GM19193 (cell line): ENCODE data around the gene RNASEH1.

Experiments
- POLR2A ChIP-seq: IDR thresholded peaks from 4 replicates; pipeline ENCODE4 v1.6.1; 2011; ENCODE audit not compliant: insufficient read depth, insufficient read length; ENCODE audit errors: extremely low read depth

Gene RNASEH1

DNA sequence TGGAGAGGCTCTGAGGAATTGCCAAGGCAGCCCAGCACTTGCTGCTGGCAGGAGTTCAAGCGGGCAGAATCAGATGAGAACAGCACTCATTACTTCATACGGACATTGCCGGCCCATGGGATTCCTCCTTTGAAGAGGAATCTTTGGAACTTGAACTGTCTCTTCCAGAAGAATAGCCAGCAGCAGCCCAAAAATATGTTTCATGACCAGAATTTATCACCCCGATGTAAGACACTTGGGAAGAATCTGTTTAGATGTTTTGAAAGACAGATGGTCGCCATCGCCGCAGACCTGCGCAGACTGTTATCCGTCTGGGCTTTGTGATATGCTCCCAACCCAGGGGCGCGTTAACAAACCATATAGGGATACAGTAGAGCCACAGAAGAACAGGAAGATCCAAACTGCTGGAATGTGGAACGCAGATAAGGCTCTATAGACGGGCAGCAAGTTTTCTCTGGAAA lies 35.1 kb downstream of the RNASEH1 start:
- no peak for TF ChIP-seq POLR2A

DNA sequence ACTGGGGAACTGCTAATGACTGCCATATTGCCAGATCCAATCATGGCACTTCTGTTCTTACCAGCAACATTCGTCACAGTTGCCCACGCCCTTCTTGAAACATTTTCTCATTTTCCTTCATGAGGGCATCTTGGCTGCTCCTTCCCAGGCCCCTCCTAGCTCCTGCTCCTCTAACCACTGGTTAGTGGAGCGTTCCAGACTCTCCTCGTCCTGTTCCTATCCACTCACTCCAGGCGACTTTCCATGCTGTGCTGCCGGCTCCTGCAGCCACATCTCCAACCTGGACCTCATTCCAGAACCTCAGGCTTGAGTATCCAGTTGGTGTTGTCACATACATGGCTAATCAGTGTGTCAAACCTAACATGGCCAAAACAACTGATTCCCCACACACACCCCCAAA lies 37.5 kb downstream of the RNASEH1 start:
- TF ChIP-seq POLR2A = no peak

DNA sequence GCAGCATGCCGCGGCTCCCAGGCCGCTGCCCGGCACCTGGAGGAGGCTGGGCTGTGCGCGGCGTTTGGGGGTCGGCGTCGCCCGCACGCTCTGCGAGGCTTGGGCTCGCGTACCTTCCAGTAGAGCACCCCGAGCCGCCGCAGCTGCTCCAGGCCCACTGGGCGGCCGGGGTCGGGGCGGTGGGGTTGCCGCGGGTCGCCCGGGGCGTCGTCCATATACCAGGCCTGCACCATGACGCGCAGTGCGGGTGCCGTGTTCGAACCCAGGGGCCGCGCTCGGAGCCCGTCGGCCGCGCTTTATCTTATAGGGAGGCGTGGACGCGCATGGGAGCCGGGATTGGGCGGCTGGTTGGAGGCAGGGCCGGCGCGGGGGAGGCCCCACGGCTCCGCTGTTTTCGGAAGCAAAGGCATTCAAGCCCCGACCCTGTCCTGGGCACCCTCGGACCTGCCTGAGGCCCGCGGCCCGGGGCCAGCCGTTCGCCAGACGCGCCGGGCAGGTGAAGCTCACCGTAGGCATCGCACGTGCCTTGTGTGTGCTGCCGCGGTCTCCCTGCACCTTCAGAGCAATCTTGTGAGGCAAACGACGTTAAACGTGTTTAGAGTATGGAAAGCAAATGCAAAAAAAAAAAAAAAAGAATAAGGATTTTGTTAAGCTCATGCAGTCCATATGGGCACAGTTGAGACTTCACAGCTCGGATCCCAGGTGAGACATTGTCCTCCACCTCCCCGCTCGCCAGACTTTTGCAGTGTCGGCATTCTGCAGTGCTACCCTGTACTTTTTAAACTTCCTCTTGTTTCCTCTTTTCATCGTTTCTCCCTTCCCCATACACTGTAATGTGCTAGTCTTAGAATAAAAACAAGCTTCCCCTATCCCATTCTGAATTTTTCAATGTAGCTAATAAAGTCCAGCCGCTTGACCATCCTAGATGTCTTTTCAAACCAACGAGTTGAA lies 38.6 kb downstream of the RNASEH1 start, which contains the start of gene ADI1:
Gene ADI1 (minus strand): TSS at position 277 of the 951 bp plus-strand sequence. CDS start 44 bp downstream, at position 233.
- TF ChIP-seq POLR2A = peak; percentile 74

DNA sequence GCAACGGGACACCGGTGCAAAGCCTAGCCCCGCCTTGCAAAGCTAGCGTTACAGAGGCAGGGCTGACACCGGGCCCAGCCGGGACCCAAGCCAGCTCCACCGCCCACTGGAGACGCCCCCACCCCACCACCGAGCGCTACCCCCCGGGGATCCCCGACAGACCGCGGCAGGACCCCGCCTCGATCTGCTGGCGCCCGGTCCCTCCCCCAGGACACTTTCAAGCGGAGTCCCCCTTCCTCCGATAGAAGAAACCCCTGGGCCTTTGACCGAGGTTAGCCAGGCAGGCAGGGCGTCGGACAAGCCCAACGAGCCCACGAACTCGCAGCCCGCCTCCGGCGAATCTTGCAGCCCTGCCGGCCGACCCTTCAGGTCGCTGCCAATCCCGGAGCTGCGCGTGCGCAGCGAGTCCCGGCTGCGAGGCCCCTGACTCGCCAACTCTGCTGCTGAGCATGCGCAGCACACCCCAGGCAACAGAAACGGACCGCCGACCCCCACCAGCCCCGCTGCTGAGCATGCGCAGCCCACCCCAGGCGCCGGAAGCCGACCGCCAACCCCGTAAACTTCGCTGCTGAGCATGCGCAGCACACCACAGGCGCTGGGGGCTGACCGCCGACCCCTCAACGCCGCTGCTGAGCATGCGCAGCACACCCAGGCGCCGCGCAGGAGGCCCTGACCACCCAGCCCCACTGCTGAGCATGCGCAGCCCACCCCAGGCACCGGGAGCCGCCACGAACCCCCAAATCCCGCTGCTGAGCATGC lies 39.5 kb downstream of the RNASEH1 start:
- TF ChIP-seq POLR2A = peak; percentile 97

DNA sequence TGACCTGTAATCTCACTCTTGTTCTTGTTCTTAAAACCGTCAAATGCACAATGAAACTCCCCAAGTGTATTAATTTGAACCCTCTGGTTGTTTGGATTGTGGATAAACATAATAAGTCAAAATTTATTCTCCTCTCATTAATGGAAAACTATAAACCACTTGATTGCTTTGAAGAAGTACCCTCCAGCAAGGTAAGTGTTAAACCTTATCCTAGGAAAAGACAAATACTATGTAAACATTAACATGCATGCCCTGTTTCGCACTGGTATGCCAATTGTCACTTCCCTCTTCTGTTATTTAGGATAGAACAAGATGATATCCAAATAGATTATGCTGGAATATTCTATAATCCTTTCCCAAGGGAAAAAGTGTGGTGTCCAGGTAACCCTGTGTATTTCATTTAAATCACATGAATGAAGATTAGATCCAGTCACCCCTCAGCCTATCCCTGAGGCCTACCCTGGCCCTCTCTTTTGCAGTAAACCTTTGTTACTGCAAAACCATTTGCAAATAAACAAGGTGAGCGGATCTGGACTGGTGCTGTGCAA lies 40.1 kb downstream of the RNASEH1 start:
- no peak for TF ChIP-seq POLR2A

DNA sequence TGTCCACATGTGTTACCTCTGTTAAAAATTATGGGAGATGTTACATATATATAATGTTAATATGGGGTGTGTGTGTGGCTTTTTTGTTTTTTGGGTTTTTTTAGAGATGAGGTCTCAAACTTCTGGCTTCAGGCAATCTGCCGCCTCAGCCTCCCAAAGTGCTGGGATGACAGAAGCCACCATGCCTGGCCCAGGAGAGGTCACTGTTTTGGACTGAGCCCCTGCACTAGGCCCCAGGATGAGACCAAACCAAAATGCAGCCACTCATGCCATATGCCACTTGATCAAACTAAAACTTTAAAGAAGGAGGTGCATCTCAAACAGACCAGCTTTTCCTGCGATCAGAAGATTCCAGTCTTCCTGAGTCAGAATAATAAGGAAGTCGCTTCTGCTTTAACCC lies 41.3 kb downstream of the RNASEH1 start:
- TF ChIP-seq POLR2A = no peak

DNA sequence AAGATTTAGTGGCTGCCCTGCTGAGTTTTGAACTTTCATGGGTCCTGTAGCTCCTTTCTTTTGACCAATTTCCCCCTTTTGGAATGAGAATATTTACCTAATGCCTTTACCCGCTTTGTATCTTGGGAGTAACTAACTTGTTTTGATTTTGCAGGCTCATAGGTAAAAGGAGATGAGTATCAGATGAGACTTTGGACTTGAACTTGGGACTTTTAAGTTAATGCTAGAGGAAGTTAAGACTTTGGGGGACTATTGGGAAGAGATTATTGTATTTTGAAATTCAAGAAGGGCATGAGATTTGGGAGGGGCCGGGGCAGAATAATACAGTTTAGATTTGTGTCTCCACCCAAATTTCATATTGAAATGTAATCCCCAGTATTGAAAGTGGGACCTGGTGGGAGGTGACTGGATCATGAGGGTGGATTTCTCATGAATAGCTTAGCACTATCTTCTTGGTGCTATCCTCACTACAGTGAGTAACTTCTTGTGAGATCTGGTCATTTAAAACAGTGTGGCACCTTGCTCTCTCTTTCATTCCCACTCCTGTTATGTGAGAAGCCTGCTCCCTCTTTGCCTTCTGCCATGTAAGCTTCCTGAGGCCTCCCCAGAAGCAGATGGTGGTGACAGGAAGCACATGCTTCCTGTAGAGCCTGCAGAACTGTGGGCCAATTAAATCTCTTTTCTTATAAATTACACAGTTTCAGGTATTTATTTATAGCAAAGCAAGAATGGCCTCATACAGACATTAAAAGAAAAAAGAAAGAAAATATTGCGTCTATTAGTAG lies 44.9 kb downstream of the RNASEH1 start:
- no peak for TF ChIP-seq POLR2A

DNA sequence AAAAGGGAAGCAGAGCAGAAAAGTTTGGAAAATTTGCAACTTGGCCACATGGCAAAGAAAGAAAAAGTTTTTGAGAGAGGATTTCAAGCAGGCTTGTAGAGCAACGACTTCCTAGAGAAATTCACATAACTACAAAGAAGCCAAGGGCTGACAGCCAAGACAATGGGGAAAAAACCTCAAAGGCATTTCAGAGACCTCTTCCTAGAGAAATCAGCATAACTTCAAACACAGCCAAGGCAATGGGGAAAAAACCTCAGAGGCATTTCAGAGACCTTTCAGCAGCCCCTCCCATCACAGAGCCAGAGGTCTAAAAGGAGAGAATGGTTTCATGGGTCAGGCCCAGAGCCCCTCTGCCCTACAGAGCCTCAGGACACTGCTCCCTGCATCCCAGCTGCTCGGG lies 46.0 kb downstream of the RNASEH1 start:
- no peak for TF ChIP-seq POLR2A

DNA sequence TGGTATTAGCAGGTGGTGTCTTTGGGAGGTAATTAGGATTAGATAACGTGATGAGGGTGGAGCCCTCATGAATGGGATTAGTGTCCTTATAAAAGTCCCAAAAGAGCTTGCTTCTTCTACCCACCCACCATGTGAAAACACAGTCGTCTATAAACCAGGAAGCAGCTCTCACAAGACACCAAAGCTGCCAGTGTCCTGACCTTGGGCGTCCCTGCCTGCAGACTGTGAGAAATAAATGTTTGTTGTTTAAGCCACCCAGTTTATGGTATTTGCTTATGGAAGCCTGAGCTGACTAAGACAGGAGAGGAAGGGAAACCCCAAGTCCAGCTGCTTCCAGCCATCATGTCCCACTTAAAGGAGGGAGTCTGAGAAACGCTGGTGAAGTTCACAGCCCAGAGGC lies 52.4 kb downstream of the RNASEH1 start:
- TF ChIP-seq POLR2A = no peak

DNA sequence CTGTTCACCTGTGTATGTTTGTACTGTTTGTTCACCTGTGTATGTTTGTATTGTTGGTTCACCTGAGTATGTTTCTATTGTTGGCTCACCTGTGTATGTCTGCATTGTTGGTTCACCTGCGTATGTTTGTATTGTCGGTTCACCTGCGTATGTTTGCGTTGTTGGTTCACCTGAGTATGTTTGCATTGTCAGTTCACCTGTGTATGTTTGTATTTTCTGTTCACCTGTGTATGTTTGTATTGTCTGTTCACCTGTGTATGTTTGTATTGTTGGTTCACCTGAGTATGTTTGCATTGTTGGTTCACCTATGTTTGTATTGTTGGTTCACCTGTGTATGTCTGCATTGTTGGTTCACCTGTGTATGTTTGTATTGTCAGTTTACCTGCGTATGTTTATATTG lies 53.4 kb downstream of the RNASEH1 start:
- no peak for TF ChIP-seq POLR2A

DNA sequence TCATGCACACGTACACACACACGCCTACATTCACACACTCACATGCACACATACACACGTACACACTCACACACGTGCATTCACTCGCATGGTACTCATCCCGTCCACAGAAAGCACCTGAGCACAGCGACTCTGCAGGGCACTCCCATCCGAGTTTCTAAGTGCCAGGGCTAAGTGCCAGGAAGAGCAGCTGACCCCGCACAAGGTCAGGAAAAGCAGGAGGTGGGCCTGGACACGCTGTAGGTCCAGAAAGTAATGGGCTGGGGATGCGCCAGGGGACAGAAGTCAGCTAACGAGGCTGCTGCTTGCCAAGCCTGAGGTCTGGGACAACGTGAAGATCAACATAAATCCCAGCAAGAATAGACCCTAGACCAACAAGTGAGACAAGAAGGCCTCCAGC lies 54.6 kb downstream of the RNASEH1 start:
- no peak for TF ChIP-seq POLR2A

DNA sequence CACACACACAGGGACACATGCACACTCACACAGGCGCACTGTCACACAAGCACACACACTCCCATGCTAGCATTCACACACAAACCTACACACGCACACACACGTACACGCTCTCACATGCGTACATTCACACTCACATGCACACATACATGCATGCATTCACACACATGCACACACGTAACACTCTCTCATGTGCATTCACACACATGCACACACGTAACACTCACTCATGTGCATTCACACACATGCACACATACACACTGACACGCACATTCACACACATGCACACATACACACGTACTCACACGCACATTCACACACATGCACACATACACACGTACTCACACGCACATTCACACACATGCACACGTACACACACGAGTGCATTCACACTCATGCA lies 55.1 kb downstream of the RNASEH1 start:
- TF ChIP-seq POLR2A = no peak

DNA sequence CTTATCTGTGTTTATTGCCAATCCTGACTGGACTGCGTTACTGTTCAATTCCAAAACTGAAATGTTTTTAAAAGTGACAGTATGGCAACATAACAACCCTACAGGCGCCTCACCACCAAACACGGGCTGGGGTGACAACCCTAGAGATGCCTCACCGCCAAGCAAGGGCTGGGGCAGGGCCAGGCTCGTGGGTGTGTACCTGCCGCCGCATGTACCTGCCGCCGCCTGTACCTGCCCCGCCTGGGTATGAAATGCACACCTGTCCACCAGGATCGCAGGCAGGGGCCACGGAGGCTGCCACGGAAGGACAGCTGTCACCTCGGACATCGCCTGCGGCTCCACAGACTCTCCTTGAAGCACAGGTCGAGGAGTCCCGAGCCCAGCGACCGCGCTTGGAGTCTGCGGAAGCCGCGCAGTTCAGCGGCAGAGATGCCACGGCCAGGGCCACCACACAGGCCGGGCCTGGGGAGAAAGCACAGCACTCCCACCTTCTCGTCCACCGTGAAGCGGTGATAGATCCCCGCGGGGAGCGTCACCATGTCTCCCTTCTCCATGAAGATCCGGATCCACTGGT lies 57.7 kb downstream of the RNASEH1 start:
- no peak for TF ChIP-seq POLR2A

DNA sequence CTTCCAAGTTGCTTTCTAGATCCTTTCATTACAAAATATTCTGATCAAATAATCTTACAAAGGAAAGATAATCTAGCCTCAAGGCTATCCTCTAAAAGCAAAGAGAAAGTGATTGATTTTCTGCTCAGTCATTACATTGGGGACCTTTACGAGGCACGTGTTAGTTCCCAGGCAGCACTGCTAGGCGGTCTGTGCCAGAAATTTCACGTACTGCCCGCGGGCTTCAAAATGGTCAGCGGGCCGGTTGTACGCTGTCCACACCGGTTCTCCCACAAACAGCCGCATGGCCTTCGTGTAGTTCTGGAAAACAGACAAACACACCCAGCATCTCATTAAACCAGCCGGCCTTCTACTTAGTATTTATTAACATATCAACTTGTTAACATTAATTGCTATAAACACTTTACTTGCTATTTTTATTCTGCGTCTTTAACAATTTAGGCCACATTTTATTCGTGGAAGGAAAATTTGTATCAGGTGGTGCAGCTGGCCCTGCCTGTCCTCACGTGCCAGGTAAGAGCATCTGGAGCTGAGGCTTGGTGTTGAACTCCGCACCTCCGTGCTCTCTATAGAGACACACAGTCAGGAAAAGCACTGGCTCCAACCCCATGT lies 59.2 kb downstream of the RNASEH1 start:
- no peak for TF ChIP-seq POLR2A
